NCI-H1930 (cell line): ENCODE results near the gene XPO4.

ENCODE experiments used
- DNase-seq, 2 experiments: peaks; one replicate each; lab custom pipeline; 2025; lab: John Stamatoyannopoulos, UW

The XPO4 gene

DNA sequence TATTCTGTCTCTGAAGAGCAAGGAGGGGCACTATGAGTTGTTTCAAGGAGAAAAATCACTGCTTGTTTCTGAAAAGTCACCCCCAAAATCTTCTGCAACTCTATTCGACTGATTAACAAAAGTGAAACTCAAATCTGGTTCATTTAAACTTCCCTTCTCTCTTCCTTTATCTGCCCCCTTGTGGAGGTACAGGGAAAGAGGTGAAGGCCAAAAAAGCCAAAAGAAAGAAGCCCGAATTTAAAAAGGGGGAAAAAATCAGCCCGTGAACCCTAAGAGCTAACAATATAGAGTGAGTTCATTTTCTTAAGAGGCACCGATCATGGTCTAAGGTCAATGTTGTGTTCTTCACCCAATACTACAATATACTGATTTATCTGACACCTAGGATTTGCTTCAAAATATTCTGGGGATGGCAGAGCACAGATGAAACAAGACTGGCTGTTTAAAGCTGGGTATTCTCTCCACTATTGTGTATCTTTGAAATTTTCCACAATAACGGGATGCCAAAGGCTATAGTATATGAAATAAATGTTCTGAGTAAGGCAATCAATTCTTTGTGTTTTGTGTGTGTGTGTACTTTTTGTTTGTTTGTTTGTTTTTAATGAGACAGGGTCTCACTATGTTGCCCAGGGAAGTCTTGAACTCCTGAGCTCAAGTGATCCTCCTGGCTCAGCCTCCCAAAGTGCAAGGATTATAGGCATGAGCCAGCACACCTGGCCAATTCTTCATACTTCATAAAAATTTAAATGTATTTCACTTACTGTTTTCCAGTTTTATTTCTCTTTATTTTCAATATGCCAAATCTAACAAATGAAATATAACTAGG, 73.8 kb downstream of the XPO4 start:
- DNase-seq, result no peak

DNA sequence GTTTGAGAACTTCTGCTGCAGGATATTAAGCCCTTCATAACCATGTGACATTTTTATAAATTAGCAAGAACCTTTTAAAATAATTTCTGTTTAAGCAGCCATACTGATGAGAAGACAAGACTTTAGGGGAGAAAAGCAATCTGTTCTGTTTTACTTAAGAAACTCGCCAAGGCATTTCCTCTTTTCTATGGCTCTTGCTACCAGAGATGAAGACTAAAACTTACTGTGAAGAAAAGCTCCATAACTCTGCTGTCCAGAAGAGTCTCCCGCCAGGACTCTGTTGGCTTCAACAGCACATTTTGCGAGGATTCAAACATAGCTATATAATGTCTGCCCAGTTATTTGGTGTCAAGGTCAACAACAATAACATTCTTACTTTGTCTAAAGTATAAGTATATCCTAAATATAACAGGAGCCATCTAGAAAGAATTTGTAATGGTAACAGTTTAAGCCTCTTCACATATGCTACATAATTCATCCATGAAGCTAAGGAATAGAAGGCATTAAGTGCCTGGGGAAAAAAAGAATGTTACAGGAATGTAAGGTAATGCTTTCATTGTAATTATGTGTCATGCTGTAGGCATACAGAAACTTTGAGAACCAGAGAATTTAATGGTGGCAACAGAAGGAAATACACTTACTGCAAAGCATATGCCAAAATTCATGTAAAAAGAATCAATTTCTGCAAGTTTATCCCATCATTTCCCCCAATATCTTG, 75.5 kb downstream of the XPO4 start:
- DNase-seq, result no peak

DNA sequence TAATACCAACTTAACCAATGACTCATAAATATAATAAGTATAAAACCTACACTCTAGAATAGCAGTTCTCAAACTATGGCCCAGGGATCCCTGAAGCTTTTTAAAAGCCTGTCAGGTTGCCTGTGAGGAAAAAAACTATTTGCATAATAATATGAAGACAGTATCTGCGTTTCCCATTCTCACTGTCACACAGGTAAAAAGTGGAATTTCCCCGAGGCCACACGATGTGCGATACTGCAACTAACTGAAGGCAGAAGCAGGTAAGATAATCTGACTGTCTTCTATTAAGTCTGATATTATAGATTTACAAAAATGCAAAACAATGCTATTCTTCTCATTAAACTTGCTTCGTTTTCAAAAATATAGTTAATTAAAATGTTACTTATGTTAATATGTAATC, 76.2 kb downstream of the XPO4 start:
- DNase-seq, result no peak

- DNase-seq, result no peak
These were observed 77.1 kb downstream of the XPO4 start for GRCh38 chr13:20825477-20825875.

DNA sequence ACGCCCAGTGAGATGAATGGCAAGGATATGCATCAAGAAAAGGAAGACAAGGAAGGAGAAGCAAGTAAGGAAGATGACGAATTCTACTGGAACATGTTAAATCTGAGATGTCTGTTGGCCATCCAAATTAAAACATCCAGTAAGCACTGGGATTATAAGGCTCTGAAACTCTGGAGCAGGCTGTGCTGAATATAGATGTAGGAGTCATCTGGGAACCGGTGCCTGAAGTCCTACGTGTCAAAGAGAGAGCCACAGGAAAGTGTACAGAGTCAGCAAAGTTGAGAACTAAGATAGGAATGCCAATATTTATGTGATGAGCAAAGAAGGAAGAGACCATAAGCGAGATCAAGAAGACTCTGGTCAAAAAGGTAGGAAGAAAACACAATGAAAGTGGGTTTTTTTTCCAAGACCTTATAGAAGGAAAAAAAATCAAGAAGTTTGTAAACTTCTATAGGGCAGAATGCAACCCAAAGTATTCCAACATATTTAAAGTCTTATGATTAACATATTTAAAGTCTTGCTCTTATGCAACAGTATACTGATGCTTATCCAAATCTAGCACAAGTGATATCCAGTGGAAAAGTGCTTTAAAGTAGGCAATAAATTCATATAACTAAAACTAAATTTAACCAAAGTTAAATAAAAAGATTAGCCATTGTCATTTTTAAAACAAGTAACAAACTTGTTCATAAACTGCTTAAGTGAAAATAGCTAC, 77.6 kb downstream of the XPO4 start:
- no peak for DNase-seq

GRCh38 chr13:20823071-20823470, 79.5 kb downstream of the XPO4 start:
- no peak for DNase-seq

DNA sequence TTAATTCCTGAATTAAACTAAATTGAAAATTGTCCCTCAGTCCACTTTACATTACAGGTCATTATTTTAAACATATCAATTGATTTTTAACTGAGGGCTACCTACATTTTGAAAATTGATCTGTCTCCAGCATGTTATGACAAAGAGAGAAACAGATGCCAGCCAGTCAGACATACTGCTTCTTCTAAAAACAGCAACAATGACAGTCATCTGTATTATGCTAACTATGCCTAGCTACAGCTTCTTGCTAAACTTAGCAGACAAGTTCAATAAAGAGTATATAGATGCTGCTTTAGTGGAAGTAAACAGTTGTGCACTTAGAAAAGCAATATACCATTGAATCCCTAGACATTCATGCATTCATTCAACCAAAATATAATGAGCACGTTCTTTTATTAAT, 80.1 kb downstream of the XPO4 start:
- no peak for DNase-seq

DNA sequence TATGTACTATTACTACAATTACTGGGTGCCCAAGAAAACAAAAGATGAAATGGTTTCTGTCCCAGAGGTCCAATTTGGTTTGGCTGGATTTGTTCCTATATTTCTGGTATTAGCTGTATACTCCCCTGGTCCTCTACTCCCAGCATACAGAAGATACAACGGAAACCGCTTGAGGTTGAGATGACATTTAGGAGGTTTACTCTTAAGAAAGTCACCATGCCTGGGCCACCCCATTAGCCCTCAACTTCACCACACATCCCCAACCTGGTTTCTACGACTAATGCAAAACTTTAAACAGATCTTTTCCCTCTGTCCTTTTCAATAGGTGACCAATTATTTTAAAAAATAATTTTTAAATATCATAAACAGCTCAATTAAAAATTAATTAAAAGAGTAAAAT, 82.8 kb downstream of the XPO4 start:
- DNase-seq, result no peak

DNA sequence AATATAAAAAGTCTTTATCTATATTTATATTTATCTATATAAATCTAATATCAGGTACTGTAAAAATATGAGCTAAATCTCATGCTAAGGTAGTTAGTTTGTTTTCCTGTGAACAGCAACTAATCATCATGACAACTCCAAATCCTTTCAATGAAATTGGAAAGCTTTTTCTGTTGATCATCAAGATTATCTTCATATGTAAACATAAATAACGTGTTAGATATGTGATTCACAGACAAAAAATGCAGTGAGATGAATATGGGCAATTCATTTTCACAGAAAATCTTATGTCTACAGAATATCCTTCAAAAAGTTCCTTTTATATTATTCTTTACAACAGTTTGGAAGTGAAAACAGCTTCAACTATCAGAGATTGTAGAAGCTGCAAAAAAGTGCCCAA, 87.1 kb downstream of the XPO4 start:
- no peak for DNase-seq

DNA sequence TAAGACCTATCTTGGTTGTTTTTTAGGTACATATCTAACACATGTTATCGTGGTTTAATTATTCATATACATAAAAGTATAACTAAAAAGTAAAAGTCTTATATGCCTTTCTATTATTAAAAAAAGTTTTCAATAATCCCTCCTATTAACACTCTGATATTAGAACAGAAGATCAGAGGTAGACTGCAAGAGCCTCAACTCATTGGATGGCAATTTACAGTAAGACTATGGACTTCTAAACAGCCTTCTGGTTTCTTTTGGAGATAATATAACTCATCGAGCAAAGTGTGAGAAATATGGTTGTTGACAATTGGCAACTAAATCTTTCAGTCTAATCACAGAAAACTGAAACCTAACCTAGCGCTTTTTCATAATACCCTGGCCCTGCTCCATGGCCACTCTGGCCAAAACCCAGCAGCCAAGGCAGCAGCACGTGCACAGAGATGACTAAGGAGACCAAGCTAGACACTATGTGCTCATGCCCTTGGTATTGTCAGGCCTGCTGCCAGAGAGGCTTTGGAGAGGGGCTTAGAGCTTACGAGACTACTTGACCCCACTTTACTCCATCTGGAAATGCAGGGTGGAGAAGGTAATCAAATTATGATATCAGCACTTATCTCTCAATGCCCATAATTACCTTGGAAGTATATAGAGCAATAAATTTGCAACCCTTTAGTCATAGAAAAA, 88.2 kb downstream of the XPO4 start:
- DNase-seq, result no peak

- DNase-seq, result no peak
These were observed 89.7 kb downstream of the XPO4 start for GRCh38 chr13:20812890-20813289.

DNA sequence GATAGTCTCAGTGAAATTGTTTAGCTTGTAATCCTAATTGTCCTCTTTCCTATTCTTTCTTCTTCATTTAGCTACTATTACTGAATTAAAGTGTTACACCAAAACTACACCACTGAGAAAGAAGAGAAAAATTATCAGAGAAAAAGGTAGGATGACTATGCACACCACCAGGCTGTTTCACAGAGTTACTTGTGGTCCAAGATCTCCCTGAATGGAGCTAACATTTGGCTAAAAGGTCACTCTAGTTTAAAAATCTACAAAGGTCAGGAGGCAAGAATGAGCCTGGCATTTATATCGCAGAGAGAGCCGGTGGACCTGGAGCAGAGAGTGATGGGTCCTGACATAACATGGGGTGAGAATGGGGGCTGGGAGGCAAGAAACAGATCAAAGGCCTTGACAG, 91.7 kb downstream of the XPO4 start:
- no peak for DNase-seq

DNA sequence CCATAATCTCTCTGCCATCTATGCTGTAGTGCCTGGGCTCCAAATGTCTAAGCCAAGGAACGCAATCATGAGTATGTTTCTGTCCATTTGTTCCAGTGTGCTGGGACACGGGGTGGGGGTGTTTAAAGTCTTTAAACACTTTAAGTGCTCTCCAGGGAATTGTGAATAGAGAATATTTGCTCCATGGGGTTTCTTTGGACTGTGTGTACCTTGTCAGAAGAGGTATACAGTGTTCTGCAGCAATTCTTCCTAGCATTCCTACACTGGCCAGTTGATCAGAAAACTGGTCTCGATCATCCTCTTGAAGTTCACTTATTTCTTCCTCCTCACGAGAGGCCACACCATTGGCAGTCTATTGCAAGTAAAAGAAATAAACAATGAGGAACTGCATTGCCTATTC, 93.7 kb downstream of the XPO4 start:
- DNase-seq, result no peak

DNA sequence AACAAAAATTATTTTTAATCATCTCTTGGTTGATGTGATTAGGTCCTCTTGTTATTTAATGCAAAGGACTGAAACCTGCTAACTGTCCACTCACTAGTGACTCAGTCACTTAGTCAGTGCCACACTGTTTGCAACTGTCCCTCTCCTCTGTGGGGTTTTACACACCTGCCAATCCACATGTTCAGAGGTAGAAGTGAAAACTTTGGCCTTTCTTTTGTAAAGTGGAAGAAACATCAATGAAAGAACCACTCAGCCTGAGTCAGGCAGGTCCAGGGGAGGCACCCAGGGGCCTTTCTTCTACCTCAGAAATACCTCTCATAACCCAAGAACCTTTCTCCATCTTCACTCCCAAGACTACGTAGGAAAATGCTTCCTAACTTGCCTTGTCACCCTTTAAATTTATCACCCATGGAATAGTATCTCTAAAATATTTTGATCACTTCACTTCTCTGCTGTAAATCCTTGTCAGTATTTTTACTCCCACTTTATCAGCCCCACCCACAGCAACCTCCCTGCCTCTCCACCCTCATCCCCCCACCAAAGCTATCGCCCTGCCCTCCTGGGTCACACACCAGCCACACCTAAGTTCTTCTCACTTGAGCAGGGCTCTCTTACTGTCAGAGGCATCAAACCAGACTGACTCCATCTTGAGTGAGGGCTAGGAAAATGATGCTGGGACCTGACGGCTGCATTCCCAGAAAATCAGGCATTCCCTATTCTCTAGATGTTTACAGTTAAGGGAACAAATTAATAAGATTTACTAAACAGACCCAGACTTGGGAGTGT, 99.2 kb downstream of the XPO4 start:
- DNase-seq, result no peak

DNA sequence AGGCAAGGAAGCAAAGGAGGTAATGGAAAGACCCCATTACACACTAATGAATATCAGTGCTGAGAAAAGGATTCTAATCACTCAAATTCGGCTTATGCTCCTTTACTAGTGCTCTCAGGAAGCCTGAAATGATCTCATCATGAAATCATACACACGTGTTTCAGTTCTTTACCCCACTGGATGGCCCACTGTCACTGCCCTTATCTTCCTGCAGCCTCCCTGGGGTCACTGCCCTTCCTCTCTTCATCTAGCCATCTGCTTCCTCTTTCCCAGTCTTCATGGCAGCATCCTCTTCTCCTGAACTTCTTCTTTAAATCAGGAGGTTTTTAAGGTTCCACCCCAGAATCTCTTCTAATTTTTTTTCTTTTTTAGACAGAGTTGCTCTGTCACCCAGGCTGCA, 100.8 kb downstream of the XPO4 start:
- no peak for DNase-seq

DNA sequence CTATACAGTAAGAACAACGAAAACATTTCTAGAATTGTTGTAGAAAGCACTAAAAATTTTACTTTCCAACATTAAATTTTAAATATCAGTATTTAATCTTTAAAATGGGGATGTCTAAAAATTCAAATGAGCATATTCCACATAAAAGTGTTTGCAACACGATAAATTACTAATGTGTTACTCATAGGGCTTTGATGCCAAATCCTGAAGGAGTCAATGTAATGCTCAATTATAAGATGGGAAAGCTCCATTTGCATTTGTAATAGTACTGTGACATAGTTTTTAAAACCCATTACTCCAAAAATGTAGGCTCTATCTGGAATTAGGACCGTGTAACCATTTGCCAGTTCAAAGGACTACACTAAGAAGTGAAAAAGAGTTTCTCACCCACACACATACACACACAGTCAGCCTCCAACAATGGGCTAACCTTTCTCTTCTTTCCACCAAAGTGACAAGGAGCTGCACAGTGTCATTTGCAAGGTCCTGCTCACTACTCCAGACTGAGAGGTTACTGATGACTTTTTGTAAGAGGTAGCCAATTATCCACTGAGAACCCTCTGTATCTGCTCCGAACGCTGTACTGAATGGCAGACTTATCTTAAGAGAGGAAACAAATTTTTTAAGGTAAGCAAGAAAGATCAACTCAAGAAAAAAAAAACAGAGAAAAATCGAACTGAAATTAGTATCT, 102.7 kb downstream of the XPO4 start:
- no peak for DNase-seq

DNA sequence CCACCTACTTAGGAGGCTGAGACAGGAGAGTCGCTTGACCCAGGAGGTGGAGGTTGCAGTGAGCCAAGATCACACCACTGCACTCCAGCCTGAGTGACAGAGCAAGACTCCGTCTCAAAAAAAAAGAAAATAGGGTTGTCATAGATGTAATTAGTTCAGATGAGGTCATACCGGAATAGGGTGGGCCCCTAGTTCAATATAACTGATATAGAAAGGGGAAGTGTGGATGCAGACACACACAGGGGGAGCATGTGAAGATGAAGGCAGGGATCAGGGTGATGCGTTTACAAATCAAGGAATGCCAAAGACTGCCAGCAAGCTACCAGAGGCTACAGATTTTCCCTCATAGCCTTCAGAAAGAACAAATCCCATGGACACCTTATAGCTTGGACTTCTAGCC, 104.5 kb downstream of the XPO4 start:
- DNase-seq, result no peak

- DNase-seq, result no peak
These were observed 105.6 kb downstream of the XPO4 start for GRCh38 chr13:20796791-20797508.

DNA sequence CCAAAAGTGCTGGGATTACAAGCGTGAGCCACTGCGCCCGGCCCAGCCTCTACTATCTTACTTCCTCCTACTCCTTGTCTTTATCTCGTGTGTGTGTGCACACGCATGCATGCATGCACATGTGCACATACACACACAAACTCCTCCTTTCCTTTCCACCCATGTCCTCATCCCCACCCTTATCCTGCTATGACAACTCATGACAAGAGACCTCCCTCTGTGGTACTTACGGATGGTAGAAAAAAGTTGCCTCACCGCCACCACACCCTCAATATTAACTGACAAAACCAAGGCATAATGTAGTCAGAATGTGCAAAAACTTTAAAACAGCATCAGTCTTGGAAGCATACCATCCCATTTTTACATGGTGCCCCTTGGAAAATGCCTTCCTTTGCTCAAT, 112.9 kb downstream of the XPO4 start:
- DNase-seq, result no peak

DNA sequence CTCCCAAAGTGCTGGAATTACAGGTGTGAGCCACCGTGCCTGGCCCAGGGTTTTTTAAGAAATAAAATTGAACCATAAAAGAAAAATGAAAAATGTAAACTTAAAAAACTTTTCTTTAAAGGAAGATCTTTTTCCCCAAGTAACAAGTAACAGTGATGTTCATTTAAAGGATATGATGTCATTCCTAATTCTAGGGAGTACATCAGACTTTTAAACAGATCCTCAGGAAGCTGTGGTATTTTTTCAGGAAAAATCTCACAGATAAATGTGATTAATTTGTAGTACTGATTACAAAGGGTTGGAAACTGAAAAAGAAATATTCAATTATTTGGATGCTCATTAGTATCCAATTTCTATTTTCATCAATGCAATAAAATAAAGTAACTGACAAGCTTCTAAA, 114.2 kb downstream of the XPO4 start:
- no peak for DNase-seq
